Stimulated activated memory B cell treated with anti-CD40 and anti-IgM and Interleukin-4, amounts not matched to agents 10 μg/mL and 1 μg/mL and 100 μg/mL, for 72 hours (primary cell): ENCODE data around the gene CYP4V2.
"Not testable (repeated sequence)": the region's sequence is repeated elsewhere in the genome, so short reads cannot be mapped to it uniquely, and the experiment has no call there.

Source experiments
- ATAC-seq: fragments of 150-1000 bp; cut with Tn5 transposase; 2 replicates; pipeline ENCODE4 v1.10.0; 2021
- H3K27ac Mint-ChIP-seq: one replicate; pipeline ENCODE4 v1.8.0; 2022; ENCODE audit warnings: mild to moderate bottlenecking, mixed read lengths
- H3K27me3 Mint-ChIP-seq: one replicate; pipeline ENCODE4 v1.8.0; 2022; ENCODE audit warnings: mixed read lengths
- H3K36me3 Mint-ChIP-seq: one replicate; pipeline ENCODE4 v1.8.0; 2022; ENCODE audit warnings: mixed read lengths
- H3K4me1 Mint-ChIP-seq: one replicate; pipeline ENCODE4 v1.8.0; 2022; ENCODE audit warnings: mixed read lengths
- H3K4me3 Mint-ChIP-seq: one replicate; pipeline ENCODE4 v1.8.0; 2022; ENCODE audit warnings: mild to moderate bottlenecking, moderate library complexity, mixed read lengths
- H3K9me3 Mint-ChIP-seq: one replicate; pipeline ENCODE4 v1.8.0; 2022; ENCODE audit warnings: mixed read lengths

The CYP4V2 gene

DNA sequence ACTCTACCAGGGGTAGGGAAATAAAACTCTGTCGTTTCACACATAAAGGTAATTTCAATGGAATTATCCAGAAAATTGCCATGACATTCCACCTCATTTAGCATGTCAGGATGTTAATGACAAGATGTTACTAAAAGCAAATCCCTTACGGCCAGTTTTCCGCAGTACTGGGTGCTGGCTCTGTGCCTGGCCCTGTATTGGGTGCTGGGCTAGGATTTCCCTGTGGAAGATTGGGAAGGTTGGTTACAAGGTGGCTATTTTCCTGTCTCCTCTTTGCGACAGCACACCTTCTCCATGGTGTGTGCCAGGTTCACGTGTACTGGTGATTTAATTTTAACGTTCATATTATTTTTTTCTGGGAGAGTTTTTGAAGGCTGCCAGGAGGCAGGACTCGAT, 49.1 kb downstream of the CYP4V2 start:
- no peaks in the 10 kb centered on the region for H3K27me3 Mint-ChIP-seq
- H3K36me3 Mint-ChIP-seq = no peaks in the 10 kb centered on the region
- no peak for ATAC-seq

GRCh38 chr4:186240848-186241491, 49.6 kb downstream of the CYP4V2 start:
- Mint-ChIP-seq H3K9me3 (peaks cover 3% of the 10 kb centered on the region), H3K27ac (no peak overlapping the region), H3K4me1 (no peaks in the 10 kb centered on the region), H3K36me3 (peaks cover 5% of the 10 kb centered on the region), H3K4me3 (no peak overlapping the region), H3K27me3 (no peaks in the 10 kb centered on the region)
- no peak for ATAC-seq

More for the DNA sequence above, 49.1 kb downstream of the CYP4V2 start:
- Mint-ChIP-seq H3K4me3 (no peak overlapping the region), H3K27ac (no peak overlapping the region), H3K9me3 (no peaks in the 10 kb centered on the region), H3K4me1 (no peaks in the 10 kb centered on the region)

DNA sequence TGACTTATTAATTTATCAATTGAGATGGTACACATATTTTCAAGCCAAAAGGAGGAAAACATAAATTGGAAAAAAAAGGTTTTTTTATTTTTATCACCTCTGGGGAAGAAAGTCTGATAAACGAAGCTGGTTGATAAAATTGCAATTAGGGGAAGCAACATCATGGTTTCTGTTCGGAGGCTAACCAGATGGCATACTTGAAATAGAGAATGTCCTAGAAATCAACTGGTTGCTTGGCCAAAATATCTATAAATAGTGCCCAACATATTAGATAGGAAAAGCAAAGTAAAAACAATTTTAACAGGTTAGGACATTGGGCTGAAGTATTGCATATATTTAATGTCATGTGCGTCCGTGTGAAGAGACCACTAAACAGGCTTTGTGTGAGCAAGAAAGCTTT, 50.2 kb downstream of the CYP4V2 start:
- Mint-ChIP-seq H3K4me1 (no peaks in the 10 kb centered on the region), H3K4me3 (no peak overlapping the region), H3K9me3 (peaks cover 9% of the 10 kb centered on the region), H3K27me3 (no peaks in the 10 kb centered on the region), H3K27ac (no peak overlapping the region), H3K36me3 (peaks cover 11% of the 10 kb centered on the region)
- ATAC-seq = no peak

GRCh38 chr4:186242031-186242430, 50.7 kb downstream of the CYP4V2 start:
- peaks cover 15% of the 10 kb centered on the region for H3K36me3 Mint-ChIP-seq
- H3K27me3 Mint-ChIP-seq, H3K27ac Mint-ChIP-seq, H3K4me1 Mint-ChIP-seq, H3K4me3 Mint-ChIP-seq, ATAC-seq: not testable (repeated sequence)
- peaks cover 12% of the 10 kb centered on the region for H3K9me3 Mint-ChIP-seq

DNA sequence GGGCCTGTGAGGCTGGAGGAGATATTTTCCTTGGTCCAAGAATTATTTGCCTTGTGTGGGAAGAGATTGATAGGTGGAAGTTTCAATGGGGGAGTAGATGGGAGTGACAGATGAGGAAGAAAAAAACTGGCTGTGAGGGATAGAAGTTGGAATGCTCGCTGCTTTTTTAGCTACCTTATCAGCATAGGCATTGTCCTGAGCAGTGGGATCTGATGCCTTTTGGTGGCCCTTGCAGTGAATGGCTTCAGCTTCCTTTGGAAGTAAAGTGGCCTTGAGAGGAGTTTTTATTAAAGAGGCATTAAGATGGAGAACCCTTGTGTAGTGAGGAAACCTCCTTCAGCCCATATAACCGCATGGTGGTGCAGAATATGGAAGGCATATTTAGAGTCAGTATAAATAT, 52.0 kb downstream of the CYP4V2 start:
- Mint-ChIP-seq H3K4me1 (no peaks in the 10 kb centered on the region), H3K4me3 (no peak overlapping the region), H3K9me3 (peaks cover 12% of the 10 kb centered on the region), H3K27me3 (no peaks in the 10 kb centered on the region), H3K36me3 (peaks cover 16% of the 10 kb centered on the region), H3K27ac (no peak overlapping the region)
- ATAC-seq = no peak

GRCh38 chr4:186244835-186245234, 53.5 kb downstream of the CYP4V2 start:
- H3K4me1 Mint-ChIP-seq = no peaks in the 10 kb centered on the region
- H3K27ac Mint-ChIP-seq = no peak overlapping the region
- no peaks in the 10 kb centered on the region for H3K27me3 Mint-ChIP-seq
- H3K36me3 Mint-ChIP-seq = peaks cover 16% of the 10 kb centered on the region
- no peak overlapping the region for H3K4me3 Mint-ChIP-seq
- peaks cover 12% of the 10 kb centered on the region for H3K9me3 Mint-ChIP-seq
- ATAC-seq = no peak

- H3K4me1 Mint-ChIP-seq, ATAC-seq, H3K4me3 Mint-ChIP-seq, H3K27ac Mint-ChIP-seq, H3K27me3 Mint-ChIP-seq: not testable (repeated sequence)
- H3K36me3 Mint-ChIP-seq = peaks cover 25% of the 10 kb centered on the region
- peaks cover 12% of the 10 kb centered on the region for H3K9me3 Mint-ChIP-seq
Measured at GRCh38 chr4:186247062-186247752, 55.8 kb downstream of the CYP4V2 start.

DNA sequence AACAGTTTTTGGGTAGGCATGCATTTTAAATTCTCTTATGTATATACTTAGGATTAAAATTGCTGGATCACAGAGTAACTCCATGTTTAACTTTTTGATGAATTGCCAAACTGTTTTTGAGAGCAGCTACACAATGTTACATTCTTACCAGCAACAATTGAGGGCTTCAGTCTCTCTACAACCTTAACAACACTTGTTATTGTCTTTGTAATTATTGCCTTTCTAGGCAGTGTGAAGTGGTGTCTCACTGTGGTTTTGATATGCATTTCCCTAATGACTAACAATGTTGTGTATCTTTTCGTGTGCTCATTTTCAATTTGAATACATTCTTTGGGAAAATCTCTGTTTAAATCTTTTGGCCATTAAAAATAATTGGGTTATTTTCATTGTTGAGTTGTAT, 57.3 kb downstream of the CYP4V2 start:
- H3K36me3 Mint-ChIP-seq = peaks cover 27% of the 10 kb centered on the region
- no peaks in the 10 kb centered on the region for H3K4me1 Mint-ChIP-seq
- no peak for ATAC-seq
- H3K9me3 Mint-ChIP-seq = peaks cover 12% of the 10 kb centered on the region
- no peaks in the 10 kb centered on the region for H3K27me3 Mint-ChIP-seq
- no peak overlapping the region for H3K4me3 Mint-ChIP-seq
- H3K27ac Mint-ChIP-seq = no peak overlapping the region

DNA sequence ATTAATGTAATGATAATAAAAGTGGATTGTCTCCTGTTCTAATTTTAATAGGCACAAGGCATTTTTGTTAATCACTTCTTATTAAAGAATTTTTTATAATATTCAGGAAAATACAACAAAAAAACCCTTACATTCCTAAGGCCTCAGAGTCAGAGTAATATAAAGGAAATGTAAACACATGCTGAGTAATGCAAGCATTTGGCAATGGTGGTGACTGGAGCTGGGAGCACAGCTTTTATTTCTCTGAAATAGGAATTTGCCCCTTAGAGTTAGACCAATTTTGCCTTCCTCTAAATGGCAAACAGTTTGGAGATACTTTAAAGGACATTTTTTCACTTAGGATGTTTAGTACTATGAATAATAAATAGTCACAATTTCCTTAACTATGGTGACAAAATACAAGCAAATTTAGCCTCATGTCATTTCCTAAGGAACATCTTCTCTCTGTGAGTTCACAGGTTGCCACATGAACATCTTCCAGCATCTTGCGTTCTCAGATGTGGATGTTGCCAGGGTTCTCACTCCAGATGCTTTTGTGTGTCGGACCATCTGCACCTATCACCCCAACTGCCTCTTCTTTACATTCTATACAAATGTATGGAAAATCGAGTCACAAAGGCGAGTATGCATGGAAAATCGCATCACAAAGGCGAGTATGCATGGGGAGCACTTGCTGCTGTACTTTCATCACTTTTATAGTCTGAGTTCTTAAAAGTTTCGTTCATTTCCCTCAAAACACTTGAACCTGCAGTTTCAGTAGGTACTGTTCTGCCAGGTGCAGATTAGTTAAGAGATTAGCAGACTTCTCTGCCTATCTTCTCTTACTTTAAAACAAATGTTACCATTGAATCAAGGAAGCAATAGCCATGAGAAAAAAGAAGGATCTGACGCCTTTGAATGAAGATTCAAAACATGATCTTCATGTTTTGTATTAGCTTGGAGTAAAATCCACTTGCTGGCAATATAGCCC, 58.7 kb downstream of the CYP4V2 start:
- Mint-ChIP-seq H3K36me3 (peaks cover 27% of the 10 kb centered on the region), H3K27me3 (no peaks in the 10 kb centered on the region), H3K27ac (no peak overlapping the region), H3K4me1 (no peaks in the 10 kb centered on the region), H3K9me3 (peaks cover 12% of the 10 kb centered on the region), H3K4me3 (no peak overlapping the region)
- no peak for ATAC-seq

GRCh38 chr4:186250760-186251159, 59.4 kb downstream of the CYP4V2 start:
- Mint-ChIP-seq H3K4me3 (no peak overlapping the region), H3K4me1 (no peaks in the 10 kb centered on the region), H3K27ac (no peak overlapping the region), H3K36me3 (peaks cover 24% of the 10 kb centered on the region), H3K9me3 (peaks cover 11% of the 10 kb centered on the region), H3K27me3 (no peaks in the 10 kb centered on the region)
- ATAC-seq = no peak

DNA sequence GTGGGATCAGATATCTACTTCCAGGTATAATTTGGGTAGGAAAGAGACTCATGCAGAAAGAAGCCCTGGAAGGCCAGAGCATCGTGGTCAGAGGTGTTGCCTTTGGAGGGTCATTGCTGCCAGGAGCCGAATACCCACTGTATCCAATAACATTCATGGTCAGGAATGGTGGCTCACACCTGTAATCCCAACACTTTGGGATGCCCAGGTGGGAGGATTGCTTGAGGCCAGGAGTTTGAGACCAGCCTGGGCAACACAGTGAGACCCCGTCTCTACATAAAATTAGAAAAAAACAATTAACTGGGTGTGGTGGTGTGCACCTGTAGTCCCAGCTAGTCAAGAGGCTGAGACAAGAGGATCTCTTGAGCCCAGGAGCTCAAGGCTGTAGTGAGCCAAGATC, 63.8 kb downstream of the CYP4V2 start:
- no peak overlapping the region for H3K27ac Mint-ChIP-seq
- no peaks in the 10 kb centered on the region for H3K4me1 Mint-ChIP-seq
- H3K4me3 Mint-ChIP-seq = no peak overlapping the region
- H3K9me3 Mint-ChIP-seq = no peaks in the 10 kb centered on the region
- H3K36me3 Mint-ChIP-seq = peaks cover 11% of the 10 kb centered on the region
- ATAC-seq = no peak
- H3K27me3 Mint-ChIP-seq = no peaks in the 10 kb centered on the region

- Mint-ChIP-seq H3K9me3 (no peaks in the 10 kb centered on the region), H3K27ac (no peak overlapping the region), H3K27me3 (no peaks in the 10 kb centered on the region), H3K4me1 (no peaks in the 10 kb centered on the region), H3K4me3 (no peak overlapping the region), H3K36me3 (no peaks in the 10 kb centered on the region)
- no peak for ATAC-seq
Measured at GRCh38 chr4:186258216-186258811, 66.9 kb downstream of the CYP4V2 start.

DNA sequence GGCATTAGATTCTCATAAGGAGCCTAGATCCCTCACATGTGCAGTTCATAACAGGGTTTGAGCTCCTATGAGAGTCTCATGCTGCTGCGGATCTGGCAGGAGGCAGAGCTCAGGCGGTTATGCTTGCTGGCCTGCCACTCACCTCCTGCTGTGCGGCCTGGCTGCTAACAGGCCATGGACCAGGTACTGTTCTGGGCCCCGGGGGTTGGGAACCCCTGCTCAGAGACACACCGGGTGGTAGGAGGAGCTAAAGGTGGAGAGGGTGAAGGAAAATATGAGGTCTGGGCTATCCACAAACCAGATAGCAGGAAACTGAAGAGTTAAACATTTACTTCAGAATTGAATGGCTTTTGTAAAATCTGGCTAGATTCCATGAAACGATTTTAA, 68.7 kb downstream of the CYP4V2 start:
- H3K27me3 Mint-ChIP-seq = peaks cover 5% of the 10 kb centered on the region
- no peak for ATAC-seq
- H3K4me3 Mint-ChIP-seq = no peak overlapping the region
- no peaks in the 10 kb centered on the region for H3K36me3 Mint-ChIP-seq
- H3K27ac Mint-ChIP-seq = no peak overlapping the region
- H3K4me1 Mint-ChIP-seq = no peaks in the 10 kb centered on the region
- no peaks in the 10 kb centered on the region for H3K9me3 Mint-ChIP-seq
